A549 (cell line): Measurements from ENCODE around the gene CRIP2. TPM values are rescaled to one million over a fixed set of nuclear protein-coding genes. Genes with fewer than 3 reads are reported as not detected.

ENCODE experiments used
- ATAC-seq, 2 experiments: fragments of 200-7000 bp in 1 of 2; fragments of >200 bp in 1 of 2; cut with Nextera tagmentation in 1 of 2; cut with Tn5 transposase in 1 of 2; 3 replicates each; pipeline versions ENCODE4 v1.8.0 to v1.9.1; 2018 to 2020; ENCODE audit warnings: mild to moderate bottlenecking in 1 of 2, moderate library complexity in 1 of 2
- CTCF ChIA-PET: fragments of 300-600 bp; sonication (Branson Sonifier 250); formaldehyde crosslinking; extraction: SDS; loops from one replicate; lab custom pipeline; 2021; ENCODE audit warnings: antibody characterized with exemption, inconsistent platforms; lab: Yijun Ruan, JAX
- POLR2A ChIA-PET: fragments of 350-600 bp; formaldehyde crosslinking; extraction: SDS; loops from one replicate; lab custom pipeline; 2021; ENCODE audit warnings: antibody characterized with exemption, inconsistent platforms; lab: Yijun Ruan, JAX
- DNase-seq, 2 experiments: peaks; one replicate each; pipeline versions ENCODE4 v3.0.0 to v3.0.0-alpha.2; 2011 to 2016; ENCODE audit warnings: low read depth in 1 of 2, low spot score in 1 of 2
- FAIRE-seq: peaks from 2 replicates; lab custom pipeline; 2011; peaks lifted over from hg19 to GRCh38; lab: Jason Lieb, UNC
- H3K27ac ChIP-seq, 2 experiments: fragments of >200 bp; sonication (Bioruptor Twin); formaldehyde crosslinking; 3 replicates each; pipeline ENCODE4 v1.5.1; 2016 to 2017
- H3K4me1 ChIP-seq: fragments of >200 bp; sonication (Bioruptor Twin); formaldehyde crosslinking; 3 replicates; pipeline ENCODE4 v1.6.1; 2016
- H3K4me2 ChIP-seq: fragments of >200 bp; sonication (Bioruptor Twin); formaldehyde crosslinking; 3 replicates; pipeline ENCODE4 v1.6.1; 2016
- H3K4me3 ChIP-seq: fragments of >200 bp; sonication (Bioruptor Twin); formaldehyde crosslinking; 3 replicates; pipeline ENCODE4 v1.5.1; 2016
- H3K9me3 ChIP-seq: fragments of >200 bp; sonication (Bioruptor Twin); formaldehyde crosslinking; 3 replicates; pipeline ENCODE4 v1.6.1; 2016
- BCL3 ChIP-seq: fragments of >200 bp; sonication (Bioruptor Twin); formaldehyde crosslinking; IDR thresholded peaks from 3 replicates; pipeline ENCODE4 v1.6.1; 2016
- ESRRA ChIP-seq: fragments of 150-350 bp; IDR thresholded peaks from 2 replicates; pipeline ENCODE4 v1.6.1; 2014; ENCODE audit warnings: mild to moderate bottlenecking, low read length, borderline replicate concordance
- FOXS1 ChIP-seq: fragments of 250-450 bp; sonication (Bioruptor Pico); IDR thresholded peaks from 2 replicates; pipeline ENCODE4 v1.5.0; 2020; ENCODE audit warnings: mild to moderate bottlenecking, moderate library complexity
- GATA3 ChIP-seq: IDR thresholded peaks from 2 replicates; pipeline ENCODE4 v1.6.1; 2012; ENCODE audit warnings: borderline replicate concordance
- HOXB5 ChIP-seq: fragments of 250-450 bp; sonication (Bioruptor Pico); IDR thresholded peaks from 2 replicates; pipeline ENCODE4 v1.5.0; 2020; ENCODE audit warnings: mild to moderate bottlenecking, moderate library complexity
- KDM1A ChIP-seq: fragments of 200-600 bp; sonication (generic); IDR thresholded peaks from 2 replicates; pipeline ENCODE4 v1.6.1; 2016; ENCODE audit warnings: low read depth, mild to moderate bottlenecking
- NPAS2 ChIP-seq: fragments of 250-450 bp; sonication (Bioruptor Pico); IDR thresholded peaks from 2 replicates; pipeline ENCODE4 v1.8.0; 2022; ENCODE audit warnings: mild to moderate bottlenecking, moderate library complexity, borderline replicate concordance
- NR3C1 ChIP-seq: fragments of >200 bp; sonication (Bioruptor Twin); formaldehyde crosslinking; IDR thresholded peaks from 3 replicates; pipeline ENCODE4 v1.6.1; 2017
- RNF2 ChIP-seq: fragments of 200-600 bp; sonication (generic); IDR thresholded peaks from 2 replicates; pipeline ENCODE4 v1.6.1; 2016; ENCODE audit warnings: low read depth, mild to moderate bottlenecking, antibody characterized with exemption, moderate library complexity, borderline replicate concordance
- ZC3H11A ChIP-seq: fragments of 450-650 bp; IDR thresholded peaks from 2 replicates; pipeline ENCODE4 v1.6.1; 2014; ENCODE audit warnings: antibody characterized with exemption, mild to moderate bottlenecking
- WGBS: methylation state at CpG from one replicate; pipeline ENCODE4 v1.1.6; 2017; ENCODE audit errors: missing lambda C conversion rate; 5-methylcytosine and 5-hydroxymethylcytosine counted together
- polyA plus RNA-seq, 4 experiments: library from polyadenylated mRNA; depleted of rRNA in 3 of 4; stranded (reverse); fragments of >200 nt; fragmentation: RNase III in 1 of 4; extraction: RNeasy Plus Mini Kit Qiagen cat#74134 plus additional on column Dnase treatment in 1 of 4; gene quantifications; 2 replicates in 3 of 4; 3 replicates in 1 of 4; pipeline ENCODE4 v1.2.3, GENCODE V29; 2011 to 2017
- TF ChIP-seq, protein P1 (sequence below): fragments of 200-600 bp; sonication (generic); IDR thresholded peaks from 2 replicates; pipeline ENCODE4 v1.6.1; 2016; ENCODE audit warnings: antibody characterized with exemption, mild to moderate bottlenecking, moderate library complexity
- TF ChIP-seq, protein P2 (sequence below): IDR thresholded peaks from 2 replicates; pipeline ENCODE4 v1.6.1; 2012
- TF ChIP-seq, protein P3 (sequence below): IDR thresholded peaks from 2 replicates; pipeline ENCODE4 v1.6.1; 2012; ENCODE audit warnings: low read depth, borderline replicate concordance

CRIP2 gene
- polyA plus RNA-seq, 2 of the 4 experiments (the other 2 are of a cell fraction) = 41.0 to 67.3 TPM

DNA sequence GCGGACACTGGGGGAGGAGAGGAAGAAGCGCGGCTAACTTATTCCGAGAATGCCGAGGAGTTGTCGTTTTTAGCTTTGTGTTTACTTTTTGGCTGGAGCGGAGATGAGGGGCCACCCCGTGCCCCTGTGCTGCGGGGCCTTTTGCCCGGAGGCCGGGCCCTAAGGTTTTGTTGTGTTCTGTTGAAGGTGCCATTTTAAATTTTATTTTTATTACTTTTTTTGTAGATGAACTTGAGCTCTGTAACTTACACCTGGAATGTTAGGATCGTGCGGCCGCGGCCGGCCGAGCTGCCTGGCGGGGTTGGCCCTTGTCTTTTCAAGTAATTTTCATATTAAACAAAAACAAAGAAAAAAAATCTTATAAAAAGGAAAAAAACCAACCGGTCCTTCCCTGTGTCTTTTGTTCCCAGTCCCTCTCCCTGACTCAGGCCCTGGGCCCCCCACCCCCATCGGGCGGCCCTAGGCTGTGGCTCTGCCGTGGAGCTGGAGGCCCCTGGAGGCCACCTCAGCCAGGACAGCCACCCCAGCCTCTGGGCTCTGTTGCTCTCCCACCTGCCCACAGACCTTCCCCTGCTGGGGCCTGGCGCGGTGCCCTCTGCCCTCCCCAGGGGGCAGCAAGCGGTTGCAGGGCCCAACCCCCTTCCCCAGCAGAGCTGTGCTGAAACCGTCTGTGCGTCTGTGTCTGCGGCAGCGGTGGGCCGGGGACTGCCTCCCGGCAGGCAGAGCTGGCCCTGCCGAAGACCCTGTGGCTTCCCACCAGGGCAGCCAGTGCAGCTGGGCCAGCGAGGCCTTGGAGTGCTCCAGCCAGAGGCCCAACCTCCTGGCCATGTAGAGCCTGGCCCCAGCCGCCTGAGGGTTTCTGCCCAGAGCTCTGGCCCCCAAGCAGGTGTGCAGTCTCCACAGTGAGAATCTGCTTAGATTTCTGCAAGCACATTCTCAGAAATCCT, 4.0 kb upstream of the CRIP2 start (continued):
- TF ChIP-seq, protein P1, sequence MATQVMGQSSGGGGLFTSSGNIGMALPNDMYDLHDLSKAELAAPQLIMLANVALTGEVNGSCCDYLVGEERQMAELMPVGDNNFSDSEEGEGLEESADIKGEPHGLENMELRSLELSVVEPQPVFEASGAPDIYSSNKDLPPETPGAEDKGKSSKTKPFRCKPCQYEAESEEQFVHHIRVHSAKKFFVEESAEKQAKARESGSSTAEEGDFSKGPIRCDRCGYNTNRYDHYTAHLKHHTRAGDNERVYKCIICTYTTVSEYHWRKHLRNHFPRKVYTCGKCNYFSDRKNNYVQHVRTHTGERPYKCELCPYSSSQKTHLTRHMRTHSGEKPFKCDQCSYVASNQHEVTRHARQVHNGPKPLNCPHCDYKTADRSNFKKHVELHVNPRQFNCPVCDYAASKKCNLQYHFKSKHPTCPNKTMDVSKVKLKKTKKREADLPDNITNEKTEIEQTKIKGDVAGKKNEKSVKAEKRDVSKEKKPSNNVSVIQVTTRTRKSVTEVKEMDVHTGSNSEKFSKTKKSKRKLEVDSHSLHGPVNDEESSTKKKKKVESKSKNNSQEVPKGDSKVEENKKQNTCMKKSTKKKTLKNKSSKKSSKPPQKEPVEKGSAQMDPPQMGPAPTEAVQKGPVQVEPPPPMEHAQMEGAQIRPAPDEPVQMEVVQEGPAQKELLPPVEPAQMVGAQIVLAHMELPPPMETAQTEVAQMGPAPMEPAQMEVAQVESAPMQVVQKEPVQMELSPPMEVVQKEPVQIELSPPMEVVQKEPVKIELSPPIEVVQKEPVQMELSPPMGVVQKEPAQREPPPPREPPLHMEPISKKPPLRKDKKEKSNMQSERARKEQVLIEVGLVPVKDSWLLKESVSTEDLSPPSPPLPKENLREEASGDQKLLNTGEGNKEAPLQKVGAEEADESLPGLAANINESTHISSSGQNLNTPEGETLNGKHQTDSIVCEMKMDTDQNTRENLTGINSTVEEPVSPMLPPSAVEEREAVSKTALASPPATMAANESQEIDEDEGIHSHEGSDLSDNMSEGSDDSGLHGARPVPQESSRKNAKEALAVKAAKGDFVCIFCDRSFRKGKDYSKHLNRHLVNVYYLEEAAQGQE = no peak

GRCh38 chr14:105471297-105471821, 3.3 kb upstream of the CRIP2 start:
- Histone ChIP-seq H3K27ac (peak overlapping the region in 1 of 2 experiments; percentile 97; a peak in 1 of 6 replicates), H3K4me1 (peaks cover 40% of the 10 kb centered on the region), H3K4me3 (no peak overlapping the region), H3K9me3 (no peaks in the 10 kb centered on the region)
- ATAC-seq = no peak
- ChIA-PET CTCF (interaction anchor here (1.1 to 9.6 kb wide), 8 partner anchors 11 to 100 kb away, joined by 3 to 107 read pairs (median 12); partner anchors contain the start of gene TEDC1), POLR2A (interaction anchor here (1.2 to 2.8 kb wide), 2 partner anchors 10 to 18 kb away, joined by 3 to 17 read pairs; no protein-coding TSS in a partner anchor)
- TF ChIP-seq, protein P2, sequence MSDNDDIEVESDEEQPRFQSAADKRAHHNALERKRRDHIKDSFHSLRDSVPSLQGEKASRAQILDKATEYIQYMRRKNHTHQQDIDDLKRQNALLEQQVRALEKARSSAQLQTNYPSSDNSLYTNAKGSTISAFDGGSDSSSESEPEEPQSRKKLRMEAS = no peak
- no peak for TF ChIP-seq ESRRA
- TF ChIP-seq HOXB5 (CRISPR knock-in tag) = no peak
- TF ChIP-seq FOXS1 (CRISPR knock-in tag) = no peak
- TF ChIP-seq KDM1A = no peak
- TF ChIP-seq, protein P3, sequence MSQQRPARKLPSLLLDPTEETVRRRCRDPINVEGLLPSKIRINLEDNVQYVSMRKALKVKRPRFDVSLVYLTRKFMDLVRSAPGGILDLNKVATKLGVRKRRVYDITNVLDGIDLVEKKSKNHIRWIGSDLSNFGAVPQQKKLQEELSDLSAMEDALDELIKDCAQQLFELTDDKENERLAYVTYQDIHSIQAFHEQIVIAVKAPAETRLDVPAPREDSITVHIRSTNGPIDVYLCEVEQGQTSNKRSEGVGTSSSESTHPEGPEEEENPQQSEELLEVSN = no peak
- TF ChIP-seq, all 56 proteins: peak for 0
- 79% methylated on average over 16 of the region's 19 CpGs for WGBS
- DNase-seq = no peak
- no peak overlapping the region for H3K4me2 ChIP-seq
- no peak for FAIRE-seq

DNA sequence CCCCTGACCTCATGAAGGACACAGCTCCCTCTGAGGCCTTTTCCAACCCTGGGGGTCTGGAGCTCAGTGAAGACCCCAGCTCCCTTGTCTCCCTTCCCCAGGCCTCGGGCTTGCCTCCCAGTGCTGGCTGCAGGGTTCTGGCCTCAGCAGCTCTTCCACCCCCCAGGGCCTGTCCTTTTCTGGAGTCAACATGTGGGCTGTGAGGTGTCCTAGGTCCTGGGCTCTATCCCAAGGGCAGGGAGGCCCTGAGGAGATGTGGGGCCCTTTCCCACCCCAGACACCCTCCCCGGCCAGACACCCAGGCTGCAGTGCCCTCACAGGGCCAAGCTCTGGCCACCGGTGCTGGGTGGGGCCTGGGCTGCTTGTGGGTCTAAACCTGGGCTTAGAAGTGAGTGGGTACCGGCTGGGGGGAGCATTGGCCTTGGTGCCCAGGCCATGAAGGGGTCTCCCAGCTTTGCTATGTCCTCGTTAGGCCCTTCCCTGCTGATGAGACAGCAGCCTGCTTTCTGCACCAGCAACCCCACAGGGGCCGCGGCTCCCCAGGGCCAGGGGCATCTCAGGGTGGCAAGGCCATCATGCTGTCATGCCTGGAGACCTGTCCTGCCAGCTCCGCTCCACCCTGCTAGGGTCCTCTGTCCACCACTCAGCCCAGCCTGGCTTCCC, 2.7 kb upstream of the CRIP2 start:
- POLR2A ChIA-PET = interaction anchor here (1.2 to 2.8 kb wide), 2 partner anchors 9 to 18 kb away, joined by 3 to 17 read pairs; no protein-coding TSS in a partner anchor

More for the DNA sequence above, 2.7 kb upstream of the CRIP2 start:
- Histone ChIP-seq H3K27ac (peak overlapping the region in 1 of 2 experiments; percentile 97; a peak in 3 of 6 replicates), H3K4me1 (peaks cover 46% of the 10 kb centered on the region), H3K9me3 (no peaks in the 10 kb centered on the region), H3K4me2 (no peak overlapping the region; the same call in 2 of the 3 replicates), H3K4me3 (no peak overlapping the region)
- CTCF ChIA-PET = interaction anchor here (1.1 to 9.6 kb wide), 8 partner anchors 10 to 101 kb away, joined by 3 to 107 read pairs (median 13); partner anchors contain the start of gene TEDC1
- 100% methylated on average over 2 of the region's 8 CpGs for WGBS
- no peak for FAIRE-seq
- no peak for TF ChIP-seq RNF2
- TF ChIP-seq GATA3 = no peak
- TF ChIP-seq NR3C1 = no peak
- TF ChIP-seq BCL3 = no peak
- no peak for TF ChIP-seq ZC3H11A
- no peak for TF ChIP-seq NPAS2 (CRISPR knock-in tag)
- no peak for ATAC-seq
- no peak for DNase-seq
